ENCODE data around the gene FILIP1L.

The FILIP1L gene

DNA sequence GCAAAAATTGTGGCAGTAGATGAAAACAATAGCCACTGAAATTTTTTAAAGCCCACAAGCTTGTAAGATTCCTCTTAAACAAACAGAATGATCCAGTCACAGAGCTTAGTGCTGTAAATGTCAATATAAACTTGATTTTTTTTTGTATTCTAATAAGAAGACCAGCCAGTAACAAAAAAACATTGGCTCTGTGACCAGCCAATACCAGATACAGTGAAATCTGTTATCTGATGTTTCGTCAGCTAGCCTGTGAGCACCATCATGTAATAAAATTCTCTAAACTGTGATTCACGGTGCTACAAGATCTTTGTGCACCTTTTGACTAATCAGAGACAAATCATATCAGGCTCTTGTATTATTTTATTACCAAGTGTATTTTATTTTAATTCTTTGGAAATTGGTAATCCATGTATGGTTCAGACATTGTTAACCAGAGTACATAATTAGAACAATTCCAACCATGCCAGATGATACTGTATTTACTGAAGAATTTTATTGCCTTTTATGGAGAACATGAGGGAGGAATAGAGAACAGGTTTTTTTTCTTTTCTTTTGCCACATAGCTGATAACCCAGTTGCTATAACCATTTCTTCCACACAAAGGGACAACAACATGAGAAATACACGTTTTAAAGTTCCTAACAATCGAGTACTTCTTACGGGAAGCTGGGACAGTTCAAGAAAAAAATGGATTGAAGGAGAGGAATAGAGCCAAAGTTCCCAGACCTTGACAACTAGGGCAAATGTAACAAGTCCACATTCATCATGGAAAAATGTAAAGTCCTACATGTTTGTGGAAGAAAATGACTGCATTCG, 71.9 kb downstream of the FILIP1L start:
- no peak for DNase-seq (ENCODE audit: low read depth, low spot score)

DNA sequence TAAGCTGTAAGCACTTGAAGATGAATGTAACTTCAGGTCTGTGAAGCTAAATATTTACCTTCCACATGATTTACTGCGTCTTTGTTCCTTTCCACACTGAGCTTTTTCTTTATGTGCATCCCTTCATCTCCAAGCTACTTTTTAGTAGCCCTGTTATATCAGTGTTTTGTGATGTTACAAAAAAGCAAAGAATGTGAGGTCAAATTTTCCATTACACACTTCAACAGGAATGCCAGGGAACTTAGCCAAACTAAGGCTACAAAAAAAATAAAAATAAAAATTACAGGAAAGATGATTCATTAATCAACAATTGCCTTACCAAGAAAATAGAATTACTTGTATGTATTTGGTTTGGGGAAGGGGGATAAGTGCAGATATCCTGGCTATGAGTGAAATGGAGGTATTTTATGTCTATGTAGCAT, 73.0 kb downstream of the FILIP1L start:
- DNase-seq (ENCODE audit: low read depth, low spot score) = no peak

DNA sequence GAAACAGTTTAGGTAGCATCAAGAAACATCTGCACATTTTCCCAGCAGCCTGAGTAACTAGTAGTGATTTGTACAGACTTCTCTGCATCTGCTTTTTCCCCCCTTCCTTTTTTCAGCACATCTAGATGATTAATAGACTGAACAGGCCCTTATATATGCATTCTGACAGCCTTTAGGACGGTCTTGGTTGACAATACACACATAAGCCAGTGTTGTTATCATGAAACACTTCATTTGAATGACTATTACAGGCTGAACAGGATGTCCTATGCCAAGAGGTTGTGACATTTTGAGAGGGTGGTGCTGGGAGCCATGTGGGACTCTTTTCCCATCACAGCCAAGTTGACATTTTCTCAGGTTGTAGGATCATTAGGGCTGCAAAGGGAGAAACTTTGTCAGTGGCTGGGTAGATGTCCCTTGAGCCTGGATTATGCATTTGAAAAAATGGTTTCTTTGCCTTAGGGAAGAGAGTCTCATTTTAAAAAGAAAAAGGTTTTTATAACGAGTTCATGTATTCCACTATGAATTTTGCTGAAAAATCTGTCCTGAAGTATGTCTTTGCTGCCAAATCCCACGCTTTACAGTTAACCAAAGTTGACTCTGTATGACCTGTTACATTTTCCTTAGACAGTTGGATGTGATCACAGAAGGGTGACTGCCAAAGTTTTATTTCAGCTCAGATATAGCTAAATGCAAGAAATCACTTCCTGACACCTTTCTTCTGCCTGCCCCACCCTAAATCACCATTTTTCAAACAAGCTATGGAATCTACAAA, 73.7 kb downstream of the FILIP1L start:
- DNase-seq (ENCODE audit: low read depth, low spot score) = no peak

DNA sequence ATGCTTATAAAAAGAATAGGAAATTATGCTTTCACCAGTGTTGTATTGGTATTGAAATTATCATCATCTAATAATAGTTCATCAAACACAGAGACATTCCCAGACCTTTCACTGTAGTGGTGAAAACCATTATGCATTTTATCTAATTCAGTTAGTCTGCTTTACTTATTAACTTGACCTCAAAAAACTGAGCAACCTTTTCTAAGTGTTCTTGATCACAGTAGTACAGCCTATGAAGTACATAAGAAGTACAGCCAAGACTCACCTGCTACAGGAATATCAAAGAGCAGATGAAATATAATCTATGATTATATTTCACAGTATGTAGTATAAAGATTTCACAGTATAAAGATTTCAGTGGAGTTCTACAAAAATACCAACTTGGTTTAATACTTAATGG, 75.2 kb downstream of the FILIP1L start:
- no peak for DNase-seq (ENCODE audit: low read depth, low spot score)

DNA sequence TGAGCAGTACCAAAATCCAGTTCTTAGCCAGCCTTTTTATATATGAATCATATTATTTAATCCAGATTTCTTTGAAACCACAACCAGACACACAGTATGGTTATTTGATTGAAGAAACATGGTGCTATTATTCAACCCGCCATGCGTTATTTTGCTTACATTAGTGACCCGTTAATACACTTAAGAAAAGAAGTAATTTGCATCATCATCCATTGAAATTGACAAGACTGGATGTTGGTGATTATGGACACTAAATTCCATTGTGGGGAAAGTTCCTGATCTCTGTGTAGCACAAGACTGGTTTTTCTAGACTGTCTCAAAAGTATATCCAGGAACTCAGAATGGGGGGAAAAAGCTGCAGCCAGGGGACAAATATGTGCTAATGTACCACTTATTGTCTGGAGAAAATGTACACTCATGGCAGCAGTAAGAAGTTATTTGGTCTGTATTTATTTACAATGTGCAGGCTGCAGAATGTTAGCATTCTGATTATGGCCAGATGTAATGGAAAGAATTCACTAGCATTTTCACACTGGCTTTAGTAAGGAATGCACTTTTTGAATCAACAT, 80.3 kb downstream of the FILIP1L start:
- DNase-seq (ENCODE audit: low read depth, low spot score) = no peak

DNA sequence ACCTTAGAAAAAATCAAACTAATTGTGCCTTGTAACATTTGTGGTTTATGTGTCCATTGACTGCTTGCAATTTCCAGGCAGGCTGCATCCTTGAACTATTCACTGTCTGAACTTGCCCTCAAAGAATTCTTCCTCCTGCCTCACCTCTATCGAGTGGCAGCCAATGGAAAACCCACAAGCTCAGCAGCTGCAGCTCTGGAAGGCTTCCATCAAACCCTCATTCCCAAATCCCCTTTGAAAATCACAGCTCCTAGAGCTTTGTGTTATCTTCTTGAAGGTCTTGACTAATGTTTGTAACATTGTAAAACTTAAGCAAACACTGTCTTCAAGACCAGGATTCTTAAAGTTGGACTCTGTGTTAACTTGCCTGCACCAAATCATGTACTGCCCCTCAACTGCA, 81.1 kb downstream of the FILIP1L start:
- DNase-seq (ENCODE audit: low read depth, low spot score) = no peak

DNA sequence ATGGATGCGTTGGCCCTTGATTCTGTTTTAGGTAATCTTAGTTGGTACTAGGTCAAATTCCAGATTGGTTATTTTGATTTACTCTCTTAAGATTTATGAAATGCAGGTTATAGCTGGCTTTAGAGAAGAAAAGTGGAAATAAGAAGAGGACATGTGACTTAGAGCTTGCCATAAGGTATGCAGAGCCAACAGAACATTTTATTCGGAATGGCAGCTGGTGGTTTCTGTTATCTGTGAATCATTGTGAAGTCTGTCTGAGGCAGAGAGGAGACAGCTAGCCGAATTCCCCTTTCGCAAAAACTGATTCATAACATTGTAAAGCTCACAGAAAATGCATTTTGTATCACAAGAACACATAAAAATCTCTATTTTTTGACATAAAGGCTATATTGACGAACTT, 82.1 kb downstream of the FILIP1L start:
- DNase-seq (ENCODE audit: low read depth, low spot score) = no peak

DNA sequence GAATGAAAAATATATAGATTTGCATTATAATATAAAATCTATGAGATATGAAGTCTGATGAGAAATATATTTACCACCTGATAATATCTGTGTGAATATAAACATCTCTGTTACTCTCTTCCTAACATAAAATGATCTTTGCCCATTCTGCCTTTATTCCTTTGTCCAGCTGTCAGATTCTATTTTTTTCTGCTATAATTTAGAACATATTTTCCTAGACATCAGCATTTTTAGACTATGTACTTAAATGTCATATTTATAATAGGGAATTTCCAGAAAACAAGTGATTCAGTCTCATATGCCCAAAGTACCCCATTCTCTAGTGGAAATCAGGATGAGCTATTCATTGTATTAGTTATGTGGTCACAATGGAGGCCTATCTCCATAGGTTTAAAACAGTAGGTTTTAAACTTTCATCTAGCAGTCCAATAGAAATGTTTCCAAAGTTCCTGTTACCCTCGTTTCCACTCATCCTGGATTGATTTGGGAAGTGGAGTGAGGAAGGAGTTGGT, 83.3 kb downstream of the FILIP1L start:
- DNase-seq (ENCODE audit: low read depth, low spot score) = no peak

DNA sequence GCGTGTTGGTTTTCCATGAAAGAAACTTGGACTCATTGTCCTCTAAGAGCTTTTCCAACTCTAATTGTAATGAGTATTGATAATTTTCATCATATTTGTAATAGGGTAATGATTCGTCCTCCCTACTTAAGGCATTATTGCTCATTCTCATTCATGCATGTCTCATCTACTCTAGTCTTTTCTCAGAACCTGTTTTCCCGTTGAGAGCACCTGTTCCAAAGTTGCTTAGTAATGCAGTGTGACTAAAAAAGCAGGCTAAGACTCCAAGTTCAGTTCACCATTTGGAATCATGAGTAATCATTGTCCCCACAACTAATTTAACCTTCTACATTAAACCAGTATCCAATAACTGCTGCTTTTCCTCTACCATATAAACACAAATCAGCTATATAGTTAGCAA, 84.0 kb downstream of the FILIP1L start:
- no peak for DNase-seq (ENCODE audit: low read depth, low spot score)

DNA sequence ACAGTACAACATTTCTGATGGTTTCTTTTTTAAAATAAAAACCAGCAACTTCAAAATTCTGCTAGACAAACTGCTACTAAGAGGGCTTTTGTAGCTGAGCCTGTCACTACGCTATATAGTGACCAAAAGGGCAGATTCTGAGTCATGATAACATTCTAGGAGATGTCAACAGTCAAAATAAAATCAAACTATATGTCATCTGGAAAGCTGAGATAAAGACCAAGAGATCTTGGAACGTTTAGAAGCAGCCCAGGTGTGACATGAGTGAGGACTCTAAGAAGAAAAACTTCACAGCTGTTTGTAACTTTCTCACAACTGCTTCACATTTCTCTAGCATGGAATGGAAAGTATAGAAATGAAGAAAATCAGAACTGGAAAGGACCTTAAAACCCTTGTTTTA, 84.6 kb downstream of the FILIP1L start:
- DNase-seq (ENCODE audit: low read depth, low spot score) = no peak

DNA sequence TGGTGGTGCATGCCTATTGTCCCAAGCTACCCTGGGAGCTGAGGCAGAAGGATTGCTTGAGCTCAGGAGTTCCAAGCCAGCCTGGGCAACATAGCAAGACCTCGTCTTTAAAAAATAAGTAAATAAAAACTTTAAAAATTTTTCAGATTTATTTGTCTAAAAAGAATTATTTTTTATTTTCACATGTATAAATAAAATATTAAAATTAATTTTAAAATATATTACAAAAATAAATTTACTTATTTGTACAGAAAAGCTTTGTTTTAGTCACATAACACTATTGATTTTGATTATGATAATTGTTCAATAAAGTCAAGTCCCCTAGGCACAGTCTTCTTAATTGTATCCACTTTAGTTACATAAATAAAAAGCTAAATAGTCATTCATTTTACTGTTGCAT, 85.2 kb downstream of the FILIP1L start:
- no peak for DNase-seq (ENCODE audit: low read depth, low spot score)

DNA sequence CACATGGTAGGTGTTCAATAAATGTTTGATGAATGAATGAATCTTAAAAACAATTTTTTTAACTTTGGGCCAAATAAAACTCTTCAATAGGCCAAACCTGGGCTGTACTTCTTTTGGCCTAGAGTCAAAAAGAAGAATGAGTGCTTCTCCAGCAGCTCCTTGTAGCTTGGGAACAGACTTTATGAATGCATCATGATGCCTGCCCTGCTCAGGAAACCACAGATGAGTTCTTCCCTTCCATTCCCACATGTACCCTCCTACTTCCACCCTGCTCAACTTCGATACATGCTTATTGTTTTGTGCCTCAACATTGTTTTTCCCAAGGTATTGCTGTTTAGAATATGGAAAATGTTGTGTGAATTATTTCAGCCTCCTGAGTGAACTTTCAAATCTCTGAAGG, 87.0 kb downstream of the FILIP1L start:
- no peak for DNase-seq (ENCODE audit: low read depth, low spot score)

DNA sequence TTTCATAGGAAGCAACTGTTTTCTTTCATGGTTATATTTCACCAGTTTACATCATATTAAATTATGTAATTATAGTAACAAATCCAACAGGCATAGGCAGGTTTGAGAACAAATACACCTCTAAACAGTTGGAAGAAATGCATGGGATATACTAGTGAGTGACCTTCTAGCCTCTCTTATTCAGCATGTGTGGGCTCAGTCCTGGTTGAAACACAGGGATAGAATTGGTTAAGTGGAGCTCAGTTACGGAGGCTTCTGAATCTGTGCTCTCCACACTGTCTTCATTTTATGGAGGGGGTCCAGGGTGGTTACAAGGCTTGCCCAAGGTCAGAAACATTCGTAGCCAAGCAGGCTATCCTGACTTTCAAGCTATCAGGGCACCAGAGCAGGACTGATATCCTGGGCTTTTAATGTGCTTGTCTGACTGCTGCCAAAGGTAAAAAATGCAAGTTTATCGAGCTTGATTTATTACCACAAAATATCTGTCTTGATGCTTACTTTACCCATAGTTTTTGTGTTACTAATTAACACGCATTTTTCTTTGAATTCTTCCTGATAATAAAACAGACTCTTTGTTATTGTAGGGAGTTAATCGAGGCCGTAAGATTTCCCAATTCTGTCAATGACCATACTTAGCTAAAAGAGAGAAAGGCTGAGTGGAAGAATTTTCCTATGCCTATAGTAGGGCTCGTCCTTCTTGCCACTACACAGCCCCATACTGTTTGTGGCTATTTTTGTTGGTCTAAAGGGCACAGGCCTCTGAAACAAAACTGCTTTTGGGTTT, 89.6 kb downstream of the FILIP1L start:
- DNase-seq (ENCODE audit: low read depth, low spot score) = no peak

DNA sequence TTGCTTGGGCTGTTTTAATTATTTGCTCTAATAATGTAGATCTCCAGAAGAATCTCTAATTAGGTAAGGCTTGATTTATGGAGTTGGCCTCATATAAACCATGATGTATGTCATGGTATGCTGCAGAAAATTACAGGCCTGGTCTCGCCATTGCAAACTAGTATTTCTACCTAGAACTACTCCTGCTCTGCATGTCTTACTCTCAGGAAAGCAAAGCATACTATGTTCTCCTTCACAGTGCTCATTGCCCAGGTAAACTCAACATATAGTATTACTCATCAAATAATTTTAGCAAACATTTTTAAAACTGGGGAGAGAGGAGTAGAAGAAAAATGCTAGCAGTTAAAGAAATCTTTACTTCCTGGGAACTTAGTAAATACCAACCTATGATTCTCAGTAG, 90.7 kb downstream of the FILIP1L start:
- DNase-seq (ENCODE audit: low read depth, low spot score) = no peak

DNA sequence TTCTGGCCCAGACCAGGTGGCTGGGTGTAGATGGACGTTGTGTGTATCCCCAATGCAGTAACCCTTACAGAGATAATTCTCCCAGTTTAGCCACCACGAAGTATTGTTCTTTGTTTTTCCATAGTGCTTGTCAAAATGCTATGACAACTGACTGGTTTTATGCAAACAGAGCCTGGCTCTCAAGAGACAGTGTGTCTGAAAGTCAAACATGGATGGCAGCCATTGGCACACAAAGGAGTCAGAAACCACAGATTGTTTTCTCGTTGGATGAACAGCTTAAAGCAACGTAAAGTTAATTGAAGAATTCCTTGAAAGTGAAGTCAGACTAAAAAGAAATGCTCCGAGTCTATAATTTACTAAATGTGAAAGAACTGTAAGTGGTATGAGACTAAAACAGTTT, 91.2 kb downstream of the FILIP1L start:
- DNase-seq (ENCODE audit: low read depth, low spot score) = no peak

DNA sequence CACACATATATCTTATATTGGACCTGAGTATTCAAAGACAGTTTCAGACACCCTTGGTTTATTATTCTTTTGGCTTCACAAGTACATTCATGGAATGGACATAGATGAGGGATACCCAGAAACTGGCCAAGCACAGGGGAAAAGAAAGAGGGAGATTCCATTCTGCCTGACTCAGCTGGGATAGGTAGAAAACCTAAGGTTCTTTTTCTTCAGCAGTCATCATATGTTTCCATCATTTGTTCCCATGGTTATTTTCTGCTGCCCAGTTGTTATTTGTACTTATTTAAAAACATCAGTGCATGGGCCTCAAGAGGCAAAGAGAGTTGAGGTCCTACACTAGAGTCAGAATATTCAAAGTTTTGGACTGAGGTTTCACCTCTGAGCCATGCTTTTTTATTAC, 91.8 kb downstream of the FILIP1L start:
- no peak for DNase-seq (ENCODE audit: low read depth, low spot score)

DNA sequence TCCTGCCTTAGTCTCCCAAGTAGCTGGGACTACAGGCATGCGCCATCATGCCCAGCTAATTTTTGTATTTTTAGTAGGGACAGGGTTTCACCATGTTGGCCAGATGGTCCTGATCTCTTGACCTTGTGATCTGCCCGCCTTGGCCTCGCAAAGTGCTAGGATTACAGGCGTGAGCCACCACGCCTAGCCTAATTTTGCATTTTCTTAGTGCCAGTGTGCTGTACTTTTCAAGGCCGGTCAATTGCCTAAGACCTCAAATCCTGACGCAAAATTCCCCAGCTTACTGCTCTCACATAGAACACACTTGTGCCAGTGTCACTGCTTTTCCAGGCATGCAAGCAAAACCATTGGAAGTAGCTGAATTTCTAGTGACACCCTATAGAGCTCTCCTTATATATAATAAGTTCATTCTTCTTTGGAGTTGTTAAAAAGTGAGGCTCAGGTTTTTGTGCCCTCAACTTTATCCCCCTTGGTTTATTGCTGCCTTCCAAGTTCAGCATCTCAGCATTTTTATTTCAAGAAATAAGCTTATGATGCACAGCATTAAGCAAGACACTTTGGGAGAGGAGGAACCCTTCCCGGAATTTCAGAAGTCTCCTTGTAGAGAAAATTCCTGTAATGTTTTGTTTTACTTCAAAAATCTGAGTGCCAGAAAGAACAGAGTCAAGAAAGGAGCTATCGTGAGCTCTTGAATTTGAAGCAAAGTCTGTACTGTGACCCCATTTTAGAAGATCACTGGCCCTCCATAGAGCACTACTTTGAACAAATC, 93.2 kb downstream of the FILIP1L start:
- no peak for DNase-seq (ENCODE audit: low read depth, low spot score)

DNA sequence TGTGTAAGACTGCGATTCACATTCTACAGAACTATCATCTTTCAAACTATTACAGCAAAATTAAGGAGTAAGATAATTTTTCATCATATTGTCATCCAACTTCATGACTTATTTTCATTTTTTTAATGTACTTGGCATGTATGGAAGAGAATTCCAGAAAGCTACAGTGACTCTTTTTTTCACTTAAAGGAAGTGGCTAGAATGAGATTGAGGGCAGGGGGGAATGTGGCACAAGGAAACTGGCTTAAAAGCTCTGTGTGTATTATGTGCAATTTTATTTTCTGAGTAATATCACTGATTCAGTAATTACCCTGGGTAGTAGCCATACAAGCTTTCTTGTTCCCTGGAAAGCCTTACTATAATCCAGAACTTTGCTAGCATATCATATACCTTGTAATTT, 94.6 kb downstream of the FILIP1L start:
- no peak for DNase-seq (ENCODE audit: low read depth, low spot score)

DNA sequence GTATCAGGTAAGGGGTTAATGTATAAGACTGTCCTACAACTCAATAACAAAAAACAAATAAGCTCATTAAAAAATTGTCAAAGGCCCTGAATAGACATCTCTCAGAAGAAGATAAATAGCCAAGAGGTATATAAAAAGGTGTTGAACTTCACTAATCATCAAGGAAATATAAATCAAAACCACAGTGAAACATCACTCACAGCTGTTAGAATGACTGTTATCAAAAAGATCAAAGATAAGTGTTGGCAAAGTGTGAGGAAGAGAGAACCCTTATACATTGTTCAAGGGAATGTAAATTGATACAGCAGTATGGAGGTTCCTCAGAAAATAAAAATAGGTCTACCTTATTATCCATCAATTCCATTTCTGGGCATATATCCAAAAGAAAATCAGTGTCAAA, 95.5 kb downstream of the FILIP1L start:
- no peak for DNase-seq (ENCODE audit: low read depth, low spot score)

DNA sequence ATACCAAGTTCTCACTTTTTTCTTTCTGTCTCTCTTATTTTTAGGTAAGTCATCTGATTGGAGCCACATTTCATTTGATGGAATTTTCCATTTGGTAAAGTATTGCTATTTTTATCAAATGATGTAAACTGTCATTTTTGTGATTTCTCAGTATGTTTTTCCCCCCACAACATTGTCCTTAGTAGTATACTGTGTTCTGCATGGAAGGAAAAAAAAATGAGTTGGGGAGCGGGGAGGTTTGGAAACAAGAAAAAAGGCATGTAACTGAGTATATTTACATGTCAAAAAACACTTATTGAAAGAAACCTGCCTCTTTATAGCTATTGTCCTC, 104.2 kb downstream of the FILIP1L start:
- DNase-seq (ENCODE audit: low read depth, low spot score) = no peak
